Smooth muscle cell (in vitro differentiated cells): Measurements from ENCODE around the gene KCNN3. TPM values are rescaled to one million over a fixed set of nuclear protein-coding genes. Genes with fewer than 3 reads are reported as not detected.

Experiments
- DNase-seq: peaks from one replicate; lab custom pipeline; 2025; ENCODE audit not compliant: unreplicated experiment; lab: John Stamatoyannopoulos, UW
- H2AFZ ChIP-seq: fragments of 200-600 bp; sonication (generic); 2 replicates; pipeline ENCODE4 v1.6.0; 2016; ENCODE audit warnings: antibody characterized with exemption, low read depth, mild to moderate bottlenecking
- H3F3A ChIP-seq: fragments of 200-600 bp; sonication (generic); 2 replicates; pipeline ENCODE4 v1.6.0; 2017; ENCODE audit warnings: antibody characterized with exemption, low read depth
- H3K27ac ChIP-seq: fragments of 200-600 bp; sonication (generic); 2 replicates; pipeline ENCODE4 v1.5.1; 2016; ENCODE audit warnings: low read depth, mild to moderate bottlenecking
- H3K27me3 ChIP-seq: fragments of 200-600 bp; sonication (generic); 2 replicates; pipeline ENCODE4 v1.6.1; 2016; ENCODE audit warnings: low read depth, mild to moderate bottlenecking
- H3K36me3 ChIP-seq: fragments of 200-600 bp; sonication (generic); 2 replicates; pipeline ENCODE4 v1.5.1; 2016; ENCODE audit warnings: low read depth
- H3K4me1 ChIP-seq: fragments of 200-600 bp; sonication (generic); 2 replicates; pipeline ENCODE4 v1.5.1; 2016; ENCODE audit warnings: low read depth
- H3K4me2 ChIP-seq: fragments of 200-600 bp; sonication (generic); 2 replicates; pipeline ENCODE4 v1.6.0; 2016; ENCODE audit warnings: mild to moderate bottlenecking
- H3K4me3 ChIP-seq: fragments of 200-600 bp; sonication (generic); 2 replicates; pipeline ENCODE4 v1.5.1; 2016; ENCODE audit warnings: mild to moderate bottlenecking
- H3K79me2 ChIP-seq: fragments of 200-600 bp; sonication (generic); 2 replicates; pipeline ENCODE4 v1.6.0; 2016; ENCODE audit warnings: low read depth, mild to moderate bottlenecking
- H3K9ac ChIP-seq: fragments of 200-600 bp; sonication (generic); 2 replicates; pipeline ENCODE4 v1.6.0; 2016; ENCODE audit warnings: low read depth
- H3K9me3 ChIP-seq: fragments of 200-600 bp; sonication (generic); replicated peaks from 2 replicates; pipeline ENCODE4 v1.5.1; 2016; ENCODE audit warnings: low read depth
- H4K20me1 ChIP-seq: fragments of 200-600 bp; sonication (generic); 2 replicates; pipeline ENCODE4 v1.6.0; 2016; ENCODE audit warnings: low read depth
- WGBS: methylation state at CpG from one replicate; pipeline ENCODE4 v1.1.7; 2016; ENCODE audit warnings: low lambda C conversion rate; 5-methylcytosine and 5-hydroxymethylcytosine counted together
- polyA plus RNA-seq: library from polyadenylated mRNA; unstranded; fragments of >200 nt; fragmentation: Nextera tagmentation; extraction: Ambion mirVana; gene quantifications from 2 replicates; pipeline ENCODE4 v1.2.1, GENCODE V29; 2016
- total RNA-seq: library from RNA; depleted of rRNA; stranded (reverse); fragments of >200 nt; gene quantifications from 2 replicates; pipeline ENCODE4 v1.2.3, GENCODE V29; 2014
- TF ChIP-seq, protein P1 (sequence below): fragments of 200-600 bp; sonication (generic); IDR thresholded peaks from 2 replicates; pipeline ENCODE4 v1.5.1; 2017; ENCODE audit warnings: borderline replicate concordance, mild to moderate bottlenecking, antibody characterized with exemption; ENCODE audit not compliant: insufficient read depth, poor library complexity, severe bottlenecking

The KCNN3 gene
- total and polyA plus RNA-seq, 2 experiments from 2014 or later = 0.18 to 0.77 TPM

- WGBS = 88% methylated on average over 5 of the region's 6 CpGs
- Histone ChIP-seq H2AFZ (no peak overlapping the region), H3K4me2 (no peak overlapping the region), H3F3A (no peaks in the 10 kb centered on the region), H3K4me3 (no peak overlapping the region), H4K20me1 (no peaks in the 10 kb centered on the region), H3K27ac (no peak overlapping the region), H3K4me1 (peaks cover 20% of the 10 kb centered on the region), H3K9me3 (no peaks in the 10 kb centered on the region), H3K36me3 (no peaks in the 10 kb centered on the region), H3K27me3 (no peaks in the 10 kb centered on the region), H3K79me2 (no peaks in the 10 kb centered on the region), H3K9ac (no peak overlapping the region)
- DNase-seq = no peak
- TF ChIP-seq, protein P1, sequence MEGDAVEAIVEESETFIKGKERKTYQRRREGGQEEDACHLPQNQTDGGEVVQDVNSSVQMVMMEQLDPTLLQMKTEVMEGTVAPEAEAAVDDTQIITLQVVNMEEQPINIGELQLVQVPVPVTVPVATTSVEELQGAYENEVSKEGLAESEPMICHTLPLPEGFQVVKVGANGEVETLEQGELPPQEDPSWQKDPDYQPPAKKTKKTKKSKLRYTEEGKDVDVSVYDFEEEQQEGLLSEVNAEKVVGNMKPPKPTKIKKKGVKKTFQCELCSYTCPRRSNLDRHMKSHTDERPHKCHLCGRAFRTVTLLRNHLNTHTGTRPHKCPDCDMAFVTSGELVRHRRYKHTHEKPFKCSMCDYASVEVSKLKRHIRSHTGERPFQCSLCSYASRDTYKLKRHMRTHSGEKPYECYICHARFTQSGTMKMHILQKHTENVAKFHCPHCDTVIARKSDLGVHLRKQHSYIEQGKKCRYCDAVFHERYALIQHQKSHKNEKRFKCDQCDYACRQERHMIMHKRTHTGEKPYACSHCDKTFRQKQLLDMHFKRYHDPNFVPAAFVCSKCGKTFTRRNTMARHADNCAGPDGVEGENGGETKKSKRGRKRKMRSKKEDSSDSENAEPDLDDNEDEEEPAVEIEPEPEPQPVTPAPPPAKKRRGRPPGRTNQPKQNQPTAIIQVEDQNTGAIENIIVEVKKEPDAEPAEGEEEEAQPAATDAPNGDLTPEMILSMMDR = no peak
Measured at GRCh38 chr1:154746622-154747299, 123.3 kb downstream of the KCNN3 start.

DNA sequence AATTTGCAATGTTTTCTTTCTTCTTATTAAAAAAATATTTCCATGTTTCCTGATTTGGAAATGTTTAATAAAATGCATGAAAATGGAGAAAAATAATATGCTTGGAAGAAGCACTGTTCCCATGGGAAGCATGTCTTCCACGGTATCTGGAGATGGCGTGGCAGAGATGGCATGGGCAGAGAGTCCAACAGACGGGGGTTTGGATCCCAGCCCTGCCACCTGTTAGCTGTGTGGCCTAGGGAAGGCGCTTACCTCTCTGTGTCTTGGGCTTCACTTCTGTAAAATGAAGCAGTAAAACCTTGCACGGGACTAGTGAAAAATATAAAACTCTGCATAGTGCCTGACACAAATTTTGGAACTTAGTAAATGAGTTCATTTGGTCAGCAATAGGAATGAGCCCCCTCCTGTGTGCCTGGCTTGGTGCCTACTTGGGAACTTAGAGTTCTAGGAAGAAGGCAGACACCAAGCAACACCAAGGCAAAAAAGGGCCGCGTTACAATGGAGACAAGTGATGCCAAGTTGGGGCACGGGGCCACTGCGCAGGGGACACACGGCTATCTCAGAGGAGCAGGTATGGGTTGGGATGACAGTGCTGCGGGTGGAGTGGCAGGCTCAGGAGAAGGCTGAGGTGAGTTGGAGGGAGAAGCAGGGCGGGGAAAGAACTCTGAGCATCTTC lies 124.2 kb downstream of the KCNN3 start:
- H3K9ac ChIP-seq = no peak overlapping the region
- TF ChIP-seq, protein P1 = no peak

DNA sequence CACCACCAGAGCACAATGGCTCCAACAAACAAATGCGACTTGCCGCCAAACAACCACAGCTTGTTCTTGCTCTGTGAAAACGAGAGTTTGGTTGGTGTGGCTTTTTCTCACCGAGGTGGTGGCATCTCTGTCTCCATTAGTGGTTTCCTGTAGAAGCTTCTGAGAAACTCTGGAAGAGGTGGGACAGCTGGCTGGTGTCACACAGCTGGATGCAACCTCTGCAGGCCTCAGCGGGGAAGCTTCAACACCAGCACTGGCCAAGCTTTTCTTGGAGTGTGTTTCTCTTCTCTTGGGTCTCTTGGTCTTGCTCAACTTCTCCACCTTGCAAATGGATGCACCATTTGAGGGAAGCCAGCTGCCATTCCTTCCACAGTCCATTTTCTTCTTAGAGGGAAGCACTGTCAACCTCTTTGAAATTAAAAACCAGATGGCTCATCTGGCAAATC lies 124.8 kb downstream of the KCNN3 start:
- Histone ChIP-seq H3F3A (no peaks in the 10 kb centered on the region), H3K9ac (no peak overlapping the region), H2AFZ (no peak overlapping the region), H3K9me3 (no peaks in the 10 kb centered on the region), H3K4me3 (no peak overlapping the region), H3K27me3 (no peaks in the 10 kb centered on the region), H3K4me2 (no peak overlapping the region), H3K27ac (no peak overlapping the region), H3K4me1 (peaks cover 20% of the 10 kb centered on the region), H3K79me2 (no peaks in the 10 kb centered on the region), H4K20me1 (no peaks in the 10 kb centered on the region), H3K36me3 (no peaks in the 10 kb centered on the region)
- no peak for DNase-seq
- TF ChIP-seq, protein P1 = no peak
- 80% methylated on average over 5 of the region's 5 CpGs for WGBS

More for the DNA sequence above, 124.2 kb downstream of the KCNN3 start:
- DNase-seq = no peak
- Histone ChIP-seq H3K27me3 (no peaks in the 10 kb centered on the region), H4K20me1 (no peaks in the 10 kb centered on the region), H3K4me2 (no peak overlapping the region), H3K79me2 (no peaks in the 10 kb centered on the region), H3K27ac (no peak overlapping the region), H2AFZ (no peak overlapping the region), H3K4me3 (no peak overlapping the region), H3K4me1 (peaks cover 20% of the 10 kb centered on the region), H3F3A (no peaks in the 10 kb centered on the region), H3K36me3 (no peaks in the 10 kb centered on the region), H3K9me3 (no peaks in the 10 kb centered on the region)
- WGBS = 87% methylated on average over 12 of the region's 12 CpGs
